HUES6 (cell line): ENCODE results near the gene OR5B2.
"Not testable (repeated sequence)": the region's sequence is repeated elsewhere in the genome, so short reads cannot be mapped to it uniquely, and the experiment has no call there.

ENCODE experiments used
- H3K27ac ChIP-seq: 2 replicates; pipeline ENCODE4 v1.7.0; 2013; ENCODE audit warnings: low read depth, mild to moderate bottlenecking, low read length, inconsistent platforms
- H3K27me3 ChIP-seq: 2 replicates; pipeline ENCODE4 v1.6.1; 2013; ENCODE audit warnings: low read length; ENCODE audit not compliant: control insufficient read depth, insufficient read depth
- H3K36me3 ChIP-seq: 2 replicates; pipeline ENCODE4 v1.6.1; 2013; ENCODE audit warnings: low read length; ENCODE audit not compliant: control insufficient read depth, insufficient read depth
- H3K4me1 ChIP-seq: 2 replicates; pipeline ENCODE4 v1.6.1; 2013; ENCODE audit warnings: low read length; ENCODE audit not compliant: control insufficient read depth, insufficient read depth
- H3K4me3 ChIP-seq: 2 replicates; pipeline ENCODE4 v1.5.1; 2013; ENCODE audit warnings: low read depth, low read length
- H3K9ac ChIP-seq: one replicate; pipeline ENCODE4 v1.6.1; 2013; ENCODE audit warnings: mild to moderate bottlenecking, low read length
- H3K9me3 ChIP-seq: 2 replicates; pipeline ENCODE4 v1.6.1; 2013; ENCODE audit warnings: low read depth, low read length; ENCODE audit not compliant: control insufficient read depth, insufficient read depth

OR5B2 gene

DNA sequence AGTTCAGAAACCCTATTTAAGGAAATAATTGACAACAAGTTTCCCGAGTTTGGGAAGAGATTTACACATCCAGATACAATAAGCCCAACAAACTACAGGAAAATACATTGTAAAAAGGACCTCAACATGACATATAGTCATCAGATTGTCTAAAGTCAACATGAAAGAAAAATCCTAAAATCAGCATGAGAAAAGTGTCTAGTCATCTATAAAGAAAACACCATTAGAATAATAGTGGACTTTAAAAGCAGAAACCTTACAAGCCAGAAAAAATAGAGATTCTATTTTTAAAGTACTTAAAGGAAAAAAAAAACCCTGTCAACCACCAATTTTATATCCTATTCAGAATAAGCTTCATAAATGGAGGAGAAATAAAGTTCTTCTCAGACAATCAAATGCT lies 1.4 kb upstream of the OR5B2 start:
- Histone ChIP-seq H3K9ac (no peak overlapping the region), H3K36me3 (no peaks in the 10 kb centered on the region), H3K4me1 (peaks cover 8% of the 10 kb centered on the region), H3K9me3 (no peaks in the 10 kb centered on the region), H3K27ac (no peak overlapping the region), H3K27me3 (no peaks in the 10 kb centered on the region), H3K4me3 (no peak overlapping the region)

DNA sequence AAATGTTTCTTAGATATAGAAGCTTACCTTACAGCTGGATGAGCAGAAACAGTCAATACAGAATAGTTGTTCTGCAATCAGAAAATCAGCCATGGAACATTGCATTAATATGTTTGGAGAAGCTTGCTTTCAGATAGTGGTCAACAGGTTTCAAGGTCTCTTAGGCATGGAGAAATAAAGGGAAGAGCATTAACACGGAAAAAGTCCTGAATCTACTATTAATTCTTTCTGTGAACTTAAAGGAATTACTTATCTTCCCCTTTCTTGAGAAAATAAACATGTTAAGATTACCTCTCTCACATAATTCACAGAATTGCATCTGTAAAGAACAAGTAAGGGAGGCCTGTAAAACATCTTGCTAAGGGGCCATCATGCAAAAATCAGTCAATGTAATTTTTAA lies 21.1 kb downstream of the OR5B2 start, which contains the start of gene OR5B3:
OR5B3 (minus strand) TSS at position 101 of the 400 bp plus-strand sequence. CDS start 3,465 bp downstream, outside the sequence.
- H3K9me3 ChIP-seq, result 0 out of 2 replicates have a peak, but pooled peaks cover 2% of the 10 kb centered on the region
- H3K27ac ChIP-seq, result no peak within 1 kb of the TSS
- no peak within 1 kb of the TSS for H3K9ac ChIP-seq
- H3K36me3 ChIP-seq, result no peaks in the 10 kb centered on the region
- H3K27me3 ChIP-seq, result no peaks in the 10 kb centered on the region
- H3K4me1 ChIP-seq, result no peaks in the 10 kb centered on the region
- no peak within 1 kb of the TSS for H3K4me3 ChIP-seq

DNA sequence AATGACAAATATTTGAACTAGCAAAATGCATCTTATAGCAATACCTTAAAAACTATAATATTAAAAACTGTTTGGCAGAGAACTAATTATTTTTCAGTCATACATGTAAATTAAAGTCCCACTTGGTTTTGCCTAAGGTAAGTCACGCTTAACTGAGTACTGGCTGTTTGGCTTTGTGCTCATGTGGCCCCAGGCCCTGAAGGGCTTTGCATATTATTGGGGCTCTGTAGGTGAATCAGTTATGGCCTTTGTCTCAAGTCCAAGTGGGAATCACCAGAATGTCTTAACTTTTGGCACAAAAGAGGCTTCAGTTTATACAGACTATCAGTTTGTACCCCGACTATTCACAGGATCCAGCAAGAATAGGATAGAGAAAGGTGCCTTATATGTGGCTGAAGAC lies 28.3 kb downstream of the OR5B2 start:
- H3K9me3 ChIP-seq, H3K27ac ChIP-seq, H3K4me3 ChIP-seq, H3K9ac ChIP-seq, H3K4me1 ChIP-seq, H3K27me3 ChIP-seq, H3K36me3 ChIP-seq: not testable (repeated sequence)

DNA sequence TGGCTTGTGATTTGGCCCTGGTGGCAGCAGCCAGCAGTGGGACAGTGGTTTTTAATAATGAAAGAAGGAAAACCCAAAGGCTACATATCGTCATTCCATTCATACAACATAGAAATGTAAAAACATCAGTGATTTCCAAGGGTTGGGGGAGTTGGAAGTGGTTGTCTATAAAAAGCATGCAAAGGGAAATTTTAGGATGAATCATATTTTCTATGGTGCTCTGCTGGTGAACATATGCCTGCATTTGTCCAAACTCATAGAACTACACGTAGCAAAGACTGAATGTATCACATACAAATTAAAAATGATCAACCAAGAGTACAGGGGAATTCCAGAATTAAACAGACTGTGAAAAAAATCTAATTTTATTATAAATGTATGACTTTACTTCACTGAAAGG lies 32.3 kb downstream of the OR5B2 start:
- Histone ChIP-seq H3K27me3 (no peaks in the 10 kb centered on the region), H3K36me3 (no peaks in the 10 kb centered on the region), H3K4me3 (no peak overlapping the region), H3K4me1 (no peaks in the 10 kb centered on the region), H3K9me3 (peaks cover 6% of the 10 kb centered on the region), H3K9ac (no peak overlapping the region), H3K27ac (no peak overlapping the region)

DNA sequence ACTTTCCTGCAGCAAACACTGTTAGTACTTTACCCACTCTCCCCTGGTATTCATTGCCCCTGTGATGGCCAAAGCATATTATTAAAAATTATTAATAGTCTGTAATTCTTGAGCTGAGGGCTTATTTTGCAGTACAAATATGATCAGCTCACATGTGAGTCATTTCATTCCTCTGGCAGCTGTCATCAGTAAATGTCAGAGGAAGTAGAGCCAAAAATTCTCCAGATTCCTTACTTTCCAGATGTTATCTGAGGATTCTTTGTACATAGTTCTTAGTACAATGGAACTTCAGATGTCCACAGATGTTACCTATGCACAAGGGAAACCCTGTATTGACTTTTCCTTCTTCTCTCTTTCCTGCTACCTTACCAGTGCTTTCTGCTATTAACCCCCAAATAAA lies 33.7 kb downstream of the OR5B2 start:
- Histone ChIP-seq H3K9me3 (peaks cover 6% of the 10 kb centered on the region), H3K27ac (no peak overlapping the region), H3K9ac (no peak overlapping the region), H3K27me3 (no peaks in the 10 kb centered on the region), H3K36me3 (no peaks in the 10 kb centered on the region), H3K4me3 (no peak overlapping the region), H3K4me1 (no peaks in the 10 kb centered on the region)

DNA sequence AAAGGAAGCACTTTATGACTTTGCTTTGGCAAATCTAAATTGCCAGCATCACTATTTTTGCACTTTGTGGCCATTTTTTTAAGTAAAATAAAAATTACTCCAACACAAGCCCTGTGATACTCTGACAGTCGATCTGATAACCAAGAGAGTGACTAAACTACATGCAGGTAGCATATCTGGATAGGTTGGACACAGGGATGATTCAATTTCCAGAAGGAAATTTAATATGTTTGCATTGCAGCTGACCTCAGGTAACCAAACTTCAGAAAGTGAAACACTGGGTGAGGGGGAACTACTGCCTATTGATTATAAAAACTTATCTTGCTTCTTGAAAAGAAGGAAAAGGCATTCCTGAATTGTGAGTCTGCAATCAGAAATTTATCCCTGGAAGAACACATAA lies 35.2 kb downstream of the OR5B2 start:
- H3K9me3 ChIP-seq, result peaks cover 6% of the 10 kb centered on the region
- H3K4me1 ChIP-seq, result no peaks in the 10 kb centered on the region
- H3K4me3 ChIP-seq, result no peak overlapping the region
- no peaks in the 10 kb centered on the region for H3K27me3 ChIP-seq
- no peaks in the 10 kb centered on the region for H3K36me3 ChIP-seq
- H3K27ac ChIP-seq, result no peak overlapping the region
- no peak overlapping the region for H3K9ac ChIP-seq

DNA sequence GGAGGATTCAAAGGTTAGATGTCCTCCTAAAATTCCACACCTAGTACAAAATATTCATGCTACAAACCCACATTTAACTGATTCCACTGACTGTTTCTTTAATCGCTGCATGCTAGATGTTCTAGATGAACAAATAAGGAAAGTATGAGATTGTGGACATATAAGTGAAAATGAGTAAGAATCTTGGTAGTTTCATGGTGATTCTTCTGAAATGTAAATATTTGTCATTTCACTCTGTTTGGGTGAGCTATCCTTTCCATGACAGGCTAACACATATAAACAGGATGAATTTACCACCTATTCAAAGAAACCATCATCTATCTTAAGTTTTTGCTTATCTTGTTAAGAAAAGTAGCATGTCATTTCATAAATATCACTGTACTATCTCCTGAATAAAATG lies 36.0 kb downstream of the OR5B2 start:
- Histone ChIP-seq H3K27me3 (no peaks in the 10 kb centered on the region), H3K4me3 (no peak overlapping the region), H3K27ac (no peak overlapping the region)

DNA sequence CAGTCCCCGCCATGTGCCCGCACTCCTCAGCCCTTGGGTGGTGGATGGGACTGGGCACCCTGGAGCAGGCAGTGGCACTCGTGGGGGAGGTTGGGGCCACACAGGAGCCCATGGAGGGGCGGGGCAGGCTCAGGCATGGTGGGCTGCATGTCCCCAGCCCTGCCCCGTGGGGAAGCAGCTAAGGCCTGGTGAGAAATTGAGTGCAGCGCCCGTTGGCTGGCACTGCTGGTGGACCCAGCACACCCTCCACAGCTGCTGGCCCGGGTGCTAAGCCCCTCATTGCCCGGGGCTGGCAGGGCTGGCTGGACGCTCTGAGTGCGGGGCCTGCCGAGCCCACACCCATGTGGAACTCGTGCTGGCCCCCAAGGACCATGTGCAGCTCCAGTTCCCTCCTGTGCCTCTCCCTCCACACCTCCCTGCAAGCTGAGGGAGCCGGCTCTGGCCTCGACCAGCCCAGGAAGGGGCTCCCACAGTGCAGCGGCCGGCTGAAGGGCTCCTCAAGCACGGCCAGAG lies 37.3 kb downstream of the OR5B2 start:
- Histone ChIP-seq H3K27me3 (no peaks in the 10 kb centered on the region), H3K4me1 (no peaks in the 10 kb centered on the region), H3K9ac (no peak overlapping the region), H3K36me3 (no peaks in the 10 kb centered on the region), H3K27ac (no peak overlapping the region), H3K9me3 (peaks cover 6% of the 10 kb centered on the region), H3K4me3 (no peak overlapping the region)

More for the DNA sequence above, 36.0 kb downstream of the OR5B2 start:
- Histone ChIP-seq H3K9me3 (peaks cover 6% of the 10 kb centered on the region), H3K36me3 (no peaks in the 10 kb centered on the region), H3K4me1 (no peaks in the 10 kb centered on the region), H3K9ac (no peak overlapping the region)
